G401.6 (cell line): Measurements from ENCODE around the gene PTPRCAP.
"Not testable (repeated sequence)": the region's sequence is repeated elsewhere in the genome, so short reads cannot be mapped to it uniquely, and the experiment has no call there.

Experiments
- FAIRE-seq: peaks from 2 replicates; lab custom pipeline; 2012; peaks lifted over from hg19 to GRCh38; lab: Jason Lieb, UNC

The PTPRCAP gene

GRCh38 chr11:67440229-67441097, 3.0 kb upstream of the PTPRCAP start:
- no peak for FAIRE-seq

GRCh38 chr11:67439321-67440228, 2.1 kb upstream of the PTPRCAP start:
- FAIRE-seq, result no peak

- no peak for FAIRE-seq
Measured at GRCh38 chr11:67438158-67438902, 848 bp upstream of the PTPRCAP start.

GRCh38 chr11:67437809-67438157, 301 bp upstream of the PTPRCAP start:
- FAIRE-seq, result no peak

- FAIRE-seq, result no peak
Measured at GRCh38 chr11:67436459-67437081, 912 bp downstream of the PTPRCAP start.

GRCh38 chr11:67435727-67436458, 1.6 kb downstream of the PTPRCAP start:
- FAIRE-seq, result no peak

- no peak for FAIRE-seq
Measured at GRCh38 chr11:67435031-67435726, 2.3 kb downstream of the PTPRCAP start.

GRCh38 chr11:67434395-67434881, 3.0 kb downstream of the PTPRCAP start:
- FAIRE-seq, result no peak

- FAIRE-seq, result no peak
Measured at GRCh38 chr11:67433536-67434394, 3.7 kb downstream of the PTPRCAP start.

GRCh38 chr11:67432655-67433349, 4.7 kb downstream of the PTPRCAP start:
- FAIRE-seq, result no peak

GRCh38 chr11:67431346-67432249, 5.9 kb downstream of the PTPRCAP start:
- no peak for FAIRE-seq

- no peak for FAIRE-seq
Measured at GRCh38 chr11:67429722-67430121, 7.8 kb downstream of the PTPRCAP start.

GRCh38 chr11:67429038-67429668, 8.3 kb downstream of the PTPRCAP start:
- FAIRE-seq, result no peak

- FAIRE-seq, result peak; percentile 95
Measured at GRCh38 chr11:67428052-67429001, 9.2 kb downstream of the PTPRCAP start, which contains the start of gene RPS6KB2. RPS6KB2 (plus strand) TSS chr11:67428494; CDS start chr11:67428546, 52 bp downstream.

GRCh38 chr11:67427364-67427859, 10.1 kb downstream of the PTPRCAP start:
- not testable (repeated sequence) for FAIRE-seq
